ENCODE measurements around the gene RPL11. TPM values are rescaled to one million over a fixed set of nuclear protein-coding genes. Genes with fewer than 3 reads are reported as not detected.
A peak's percentile ranks its signal among the peaks of the same experiment; 100 is the strongest.

The RPL11 gene
- 1,000 to 10,000 TPM in 3 of 4 donors, 100 to 1,000 TPM in 1; 864 to 1,286 (median 1,238) TPM for total RNA-seq

DNA sequence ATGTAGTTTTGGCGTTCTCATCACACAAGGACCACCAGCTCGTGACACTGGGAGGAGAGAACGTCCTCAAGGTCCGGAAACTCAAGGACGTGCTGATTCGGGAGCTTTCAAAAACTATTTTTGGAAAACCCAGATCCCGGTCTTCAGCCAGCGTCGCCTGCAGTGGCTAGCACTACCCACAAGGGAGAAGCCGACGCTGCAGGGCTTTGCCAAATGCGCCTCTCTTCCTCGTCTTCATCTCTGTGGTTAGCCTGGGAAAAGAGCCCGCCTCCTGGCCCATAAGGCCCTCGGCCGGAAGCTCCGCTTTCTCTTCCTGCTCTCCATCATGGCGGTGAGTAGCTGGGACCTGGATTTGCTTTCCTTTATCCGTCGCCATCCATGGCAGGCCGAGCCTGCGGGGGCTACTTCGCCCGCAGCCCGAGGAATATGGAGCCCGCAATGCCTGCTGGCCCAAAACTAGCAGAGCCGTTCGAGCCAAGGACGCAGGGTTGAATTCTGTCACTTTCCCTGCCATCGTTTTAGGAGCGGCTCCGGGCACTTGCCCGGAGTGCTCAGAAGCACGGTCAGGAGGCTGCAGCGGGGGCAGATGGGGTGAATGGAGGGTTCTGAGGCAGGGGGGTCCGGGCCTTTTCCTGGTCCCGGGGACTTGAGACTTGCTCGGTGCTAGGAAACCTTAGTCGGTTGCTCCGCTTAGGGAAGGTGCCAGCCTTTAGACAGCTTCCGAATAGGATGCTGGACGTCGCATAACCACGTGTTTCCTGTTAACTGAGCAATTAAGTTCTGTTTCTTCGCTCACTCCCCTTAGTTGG lies at the start of gene RPL11:
Gene RPL11, plus strand, starts transcription at position 308 of the 809 bp plus-strand sequence. Its CDS starts 18 bp downstream, at position 326.
- peak; percentile 94 to 97 for DNase-seq (ENCODE audit: low spot score in 2 of 2)
- under 1% methylated on average over 34 of the region's 45 CpGs for WGBS

GRCh38 chr1:23643736-23644554 lies 47.7 kb upstream of the RPL11 start:
- H3K4me1 ChIP-seq: peaks cover 7% of the 10 kb centered on the region
- 65% methylated on average over 7 of the region's 7 CpGs for WGBS
- TF ChIP-seq CTCF (IDR thresholded peaks at IDR 0.05) (no peak), POLR2A (IDR thresholded peaks at IDR 0.05) (no peak), POLR2AphosphoS5 (IDR thresholded peaks at IDR 0.05) (no peak), EP300 (IDR thresholded peaks at IDR 0.05) (no peak)
- no peak for DNase-seq (ENCODE audit: low spot score in 2 of 2)
- no peaks in the 10 kb centered on the region for H3K27me3 ChIP-seq
- no peaks in the 10 kb centered on the region for H3K9me3 ChIP-seq
- no peak overlapping the region for H3K27ac ChIP-seq
- H3K36me3 ChIP-seq: no peaks in the 10 kb centered on the region
- H3K4me3 ChIP-seq: no peak overlapping the region

More for the DNA sequence above, at the start of gene RPL11:
- peaks cover 35% of the 10 kb centered on the region for H3K36me3 ChIP-seq
- H3K9me3 ChIP-seq: no peaks in the 10 kb centered on the region
- TF ChIP-seq POLR2A (IDR thresholded peaks at IDR 0.05) (peak; percentile 58 to 92), POLR2AphosphoS5 (IDR thresholded peaks at IDR 0.05) (peak; percentile 91 to 98 (median 94)), CTCF (IDR thresholded peaks at IDR 0.05) (peak; percentile 86 to 93), EP300 (IDR thresholded peaks at IDR 0.05) (no peak)
- peak within 1 kb of the TSS; percentile 88 for H3K27ac ChIP-seq
- H3K4me3 ChIP-seq: peak within 1 kb of the TSS; percentile 87
- peaks cover 43% of the 10 kb centered on the region for H3K4me1 ChIP-seq
- no peaks in the 10 kb centered on the region for H3K27me3 ChIP-seq

DNA sequence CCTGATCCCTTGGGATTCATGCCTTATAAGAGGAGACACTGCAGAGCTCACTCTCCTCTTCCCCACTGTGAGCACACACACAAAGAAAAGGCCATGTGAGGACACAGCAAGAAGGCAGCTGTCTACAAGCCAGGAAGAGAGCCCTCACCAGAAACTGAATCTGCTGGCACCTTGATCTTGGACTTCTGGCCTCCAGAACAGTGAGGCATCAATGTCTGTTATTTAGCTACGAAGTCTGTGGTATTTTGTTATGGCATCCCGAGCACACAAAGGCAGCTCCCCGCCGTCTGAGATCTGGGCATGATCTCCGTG lies 47.1 kb upstream of the RPL11 start:
- DNase-seq (ENCODE audit: low spot score in 2 of 2): no peak
- peaks cover 2% of the 10 kb centered on the region for H3K4me1 ChIP-seq
- no peak overlapping the region for H3K4me3 ChIP-seq
- no peaks in the 10 kb centered on the region for H3K36me3 ChIP-seq
- peak overlapping the region; percentile 14 for H3K27ac ChIP-seq
- no peaks in the 10 kb centered on the region for H3K9me3 ChIP-seq
- no peak for TF ChIP-seq EP300 (IDR thresholded peaks at IDR 0.05)
- no peak for TF ChIP-seq CTCF (IDR thresholded peaks at IDR 0.05)
- TF ChIP-seq POLR2A (IDR thresholded peaks at IDR 0.05): no peak
- no peak for TF ChIP-seq POLR2AphosphoS5 (IDR thresholded peaks at IDR 0.05)
- no peaks in the 10 kb centered on the region for H3K27me3 ChIP-seq
- WGBS: 86% methylated on average over 5 of the region's 5 CpGs

DNA sequence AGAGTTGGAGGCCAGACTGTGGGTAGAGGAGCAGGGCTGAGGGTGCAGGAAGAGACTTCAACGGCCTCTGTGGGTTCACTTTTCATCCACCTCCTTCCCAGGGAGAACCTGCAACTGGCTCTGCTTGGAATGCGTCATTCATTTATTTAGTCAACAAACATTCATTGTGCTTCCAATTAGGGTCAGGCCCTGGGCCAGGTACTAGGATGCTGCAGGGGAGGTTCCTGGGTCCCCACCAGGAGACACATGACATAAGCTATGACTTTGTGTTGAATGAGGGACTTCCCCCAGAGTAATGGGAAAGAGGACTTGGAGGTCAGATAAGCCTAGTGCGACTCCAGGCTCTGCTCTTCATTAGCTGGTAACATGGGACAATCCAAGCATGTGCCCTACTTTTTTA lies 46.3 kb upstream of the RPL11 start:
- no peak for DNase-seq (ENCODE audit: low spot score in 2 of 2)
- Histone ChIP-seq H3K27ac (no peak overlapping the region), H3K4me3 (no peak overlapping the region), H3K27me3 (no peaks in the 10 kb centered on the region), H3K9me3 (no peaks in the 10 kb centered on the region), H3K4me1 (peaks cover 2% of the 10 kb centered on the region), H3K36me3 (no peaks in the 10 kb centered on the region)
- no peak for TF ChIP-seq POLR2AphosphoS5 (IDR thresholded peaks at IDR 0.05)
- TF ChIP-seq CTCF (IDR thresholded peaks at IDR 0.05): no peak
- TF ChIP-seq POLR2A (IDR thresholded peaks at IDR 0.05): no peak
- no peak for TF ChIP-seq EP300 (IDR thresholded peaks at IDR 0.05)
- WGBS: 52% methylated on average over 3 of the region's 3 CpGs

DNA sequence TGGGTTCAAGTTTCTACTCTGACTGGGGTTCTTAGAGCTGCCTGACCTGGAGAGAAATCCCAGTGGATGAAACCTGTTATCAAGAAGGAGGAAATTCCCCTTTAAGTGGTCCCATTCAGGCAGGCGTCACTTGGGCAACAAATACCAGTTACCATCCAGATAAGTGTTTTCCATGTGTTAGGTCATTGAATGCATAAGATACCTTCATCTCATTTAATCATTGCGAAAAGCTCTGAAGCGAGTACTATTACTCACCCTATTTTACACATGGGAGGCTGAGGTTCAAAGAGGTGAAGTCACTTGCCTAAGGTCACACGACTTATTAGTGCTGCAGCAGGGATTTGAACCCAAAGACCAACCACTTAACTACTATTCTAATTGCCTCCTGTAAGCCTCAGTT lies 45.5 kb upstream of the RPL11 start:
- 80% methylated on average over 4 of the region's 4 CpGs for WGBS
- DNase-seq (ENCODE audit: low spot score in 2 of 2): no peak

More for the DNA sequence above, 45.5 kb upstream of the RPL11 start:
- H3K27me3 ChIP-seq: no peaks in the 10 kb centered on the region
- no peaks in the 10 kb centered on the region for H3K9me3 ChIP-seq
- peaks cover 10% of the 10 kb centered on the region for H3K4me1 ChIP-seq
- no peaks in the 10 kb centered on the region for H3K36me3 ChIP-seq
- H3K4me3 ChIP-seq: no peak overlapping the region
- TF ChIP-seq POLR2A (IDR thresholded peaks at IDR 0.05): no peak
- TF ChIP-seq CTCF (IDR thresholded peaks at IDR 0.05): no peak
- no peak for TF ChIP-seq POLR2AphosphoS5 (IDR thresholded peaks at IDR 0.05)
- TF ChIP-seq EP300 (IDR thresholded peaks at IDR 0.05): no peak
- H3K27ac ChIP-seq: no peak overlapping the region

Measured in suprapubic skin (tissue), 4 donors.